ENCODE results near the gene PRKACA. TPM values are rescaled to one million over a fixed set of nuclear protein-coding genes. Genes with fewer than 3 reads are reported as not detected.

Gene PRKACA
- total and polyA plus RNA-seq, 10 of the 15 experiments (the other 5 are each of a cell fraction or from before 2014, with no cell fraction given) = 0.53 to 68.5 (median 11.2) TPM

DNA sequence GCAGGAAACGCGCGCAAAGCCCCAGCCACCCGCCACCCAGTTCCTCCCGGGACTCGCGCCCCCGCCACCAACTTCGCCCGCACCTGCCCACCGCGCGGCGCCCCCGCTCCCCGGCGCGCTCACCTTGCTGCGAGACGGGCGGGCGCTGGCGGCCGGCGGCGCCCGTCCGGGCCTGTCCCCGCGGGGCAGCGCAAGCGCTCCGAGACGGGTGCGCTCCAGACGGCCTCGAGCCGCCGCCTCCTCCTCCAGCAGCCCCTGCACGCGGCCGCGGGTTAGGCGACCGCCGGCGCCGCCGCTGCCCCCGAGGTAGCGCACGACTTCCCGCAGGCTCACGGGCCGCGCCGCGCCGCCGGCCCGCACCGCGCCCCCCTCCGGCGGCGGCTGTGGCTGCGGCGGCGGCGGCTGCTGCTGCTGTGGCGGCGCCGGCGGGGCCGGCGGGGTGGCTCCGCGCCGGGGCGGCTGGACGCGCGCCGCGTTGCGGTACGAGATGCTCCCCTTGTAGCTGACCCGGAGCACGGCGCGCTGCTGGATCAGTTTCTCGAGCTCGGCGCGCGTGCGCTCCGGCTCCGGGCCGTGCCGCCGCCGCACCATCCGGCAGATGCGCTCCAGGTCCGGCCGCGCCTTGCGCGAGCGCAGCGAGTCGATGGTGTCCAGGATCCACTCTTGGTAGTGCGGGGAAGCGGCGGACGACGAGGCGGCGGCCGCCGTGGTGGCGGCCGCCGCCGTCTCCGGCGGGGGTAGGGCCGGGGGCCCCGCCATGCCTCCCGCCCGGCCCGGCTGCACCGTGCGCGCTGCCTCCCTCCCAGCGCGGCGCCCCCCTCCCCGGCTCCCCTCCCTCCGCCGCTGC is 27.7 kb downstream of the PRKACA start (continued):
- TF ChIP-seq, protein P1, sequence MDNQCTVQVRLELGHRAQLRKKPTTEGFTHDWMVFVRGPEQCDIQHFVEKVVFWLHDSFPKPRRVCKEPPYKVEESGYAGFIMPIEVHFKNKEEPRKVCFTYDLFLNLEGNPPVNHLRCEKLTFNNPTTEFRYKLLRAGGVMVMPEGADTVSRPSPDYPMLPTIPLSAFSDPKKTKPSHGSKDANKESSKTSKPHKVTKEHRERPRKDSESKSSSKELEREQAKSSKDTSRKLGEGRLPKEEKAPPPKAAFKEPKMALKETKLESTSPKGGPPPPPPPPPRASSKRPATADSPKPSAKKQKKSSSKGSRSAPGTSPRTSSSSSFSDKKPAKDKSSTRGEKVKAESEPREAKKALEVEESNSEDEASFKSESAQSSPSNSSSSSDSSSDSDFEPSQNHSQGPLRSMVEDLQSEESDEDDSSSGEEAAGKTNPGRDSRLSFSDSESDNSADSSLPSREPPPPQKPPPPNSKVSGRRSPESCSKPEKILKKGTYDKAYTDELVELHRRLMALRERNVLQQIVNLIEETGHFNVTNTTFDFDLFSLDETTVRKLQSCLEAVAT (IDR thresholded peaks at IDR 0.05) = no peak
- TF ChIP-seq, protein P2, sequence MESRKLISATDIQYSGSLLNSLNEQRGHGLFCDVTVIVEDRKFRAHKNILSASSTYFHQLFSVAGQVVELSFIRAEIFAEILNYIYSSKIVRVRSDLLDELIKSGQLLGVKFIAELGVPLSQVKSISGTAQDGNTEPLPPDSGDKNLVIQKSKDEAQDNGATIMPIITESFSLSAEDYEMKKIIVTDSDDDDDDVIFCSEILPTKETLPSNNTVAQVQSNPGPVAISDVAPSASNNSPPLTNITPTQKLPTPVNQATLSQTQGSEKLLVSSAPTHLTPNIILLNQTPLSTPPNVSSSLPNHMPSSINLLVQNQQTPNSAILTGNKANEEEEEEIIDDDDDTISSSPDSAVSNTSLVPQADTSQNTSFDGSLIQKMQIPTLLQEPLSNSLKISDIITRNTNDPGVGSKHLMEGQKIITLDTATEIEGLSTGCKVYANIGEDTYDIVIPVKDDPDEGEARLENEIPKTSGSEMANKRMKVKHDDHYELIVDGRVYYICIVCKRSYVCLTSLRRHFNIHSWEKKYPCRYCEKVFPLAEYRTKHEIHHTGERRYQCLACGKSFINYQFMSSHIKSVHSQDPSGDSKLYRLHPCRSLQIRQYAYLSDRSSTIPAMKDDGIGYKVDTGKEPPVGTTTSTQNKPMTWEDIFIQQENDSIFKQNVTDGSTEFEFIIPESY (IDR thresholded peaks at IDR 0.05) = no peak
- no peak for TF ChIP-seq JUND (IDR thresholded peaks at IDR 0.05; ENCODE audit: low read depth, low read length)
- TF ChIP-seq LARP7 (IDR thresholded peaks at IDR 0.05) = peak; percentile 43; the same call in 1 of the 2 replicates
- no peak for TF ChIP-seq KLF5 (IDR thresholded peaks at IDR 0.05; ENCODE audit: partially characterized antibody)
- TF ChIP-seq SUPT20H (IDR thresholded peaks at IDR 0.05; ENCODE audit: borderline replicate concordance, control insufficient read depth, low read depth, low read length) = no peak
- 0 out of 2 replicates have a peak, but pooled peaks have one; percentile 37 for TF ChIP-seq ZSCAN29 (IDR thresholded peaks at IDR 0.05)
- peak; percentile 35; the same call in 1 of the 2 replicates for TF ChIP-seq RB1 (IDR thresholded peaks at IDR 0.05; ENCODE audit: borderline replicate concordance)
- 0 out of 2 replicates have a peak, but pooled peaks have one; percentile 29 for TF ChIP-seq BACH1 (IDR thresholded peaks at IDR 0.05; ENCODE audit: borderline replicate concordance)
- TF ChIP-seq ZNF217 (IDR thresholded peaks at IDR 0.05) = peak; percentile 47; the same call in 1 of the 2 replicates
- TF ChIP-seq CHD4 (IDR thresholded peaks at IDR 0.05) = no peak
- TF ChIP-seq IKZF1 (conservative IDR thresholded peaks at IDR 0.05) = peak; percentile 78
- TF ChIP-seq DPF2 (IDR thresholded peaks at IDR 0.05) = peak; percentile 45
- peak; percentile 10; the same call in 1 of the 2 replicates for TF ChIP-seq YY1 (IDR thresholded peaks at IDR 0.05; ENCODE audit: low read depth, low read length)
- TF ChIP-seq, protein P3, sequence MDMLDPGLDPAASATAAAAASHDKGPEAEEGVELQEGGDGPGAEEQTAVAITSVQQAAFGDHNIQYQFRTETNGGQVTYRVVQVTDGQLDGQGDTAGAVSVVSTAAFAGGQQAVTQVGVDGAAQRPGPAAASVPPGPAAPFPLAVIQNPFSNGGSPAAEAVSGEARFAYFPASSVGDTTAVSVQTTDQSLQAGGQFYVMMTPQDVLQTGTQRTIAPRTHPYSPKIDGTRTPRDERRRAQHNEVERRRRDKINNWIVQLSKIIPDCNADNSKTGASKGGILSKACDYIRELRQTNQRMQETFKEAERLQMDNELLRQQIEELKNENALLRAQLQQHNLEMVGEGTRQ (IDR thresholded peaks at IDR 0.05; ENCODE audit: borderline replicate concordance, low read depth, low read length) = no peak
- 0 out of 2 replicates have a peak, but pooled peaks have one; percentile 16 for TF ChIP-seq SMARCA5 (IDR thresholded peaks at IDR 0.05)
- no peak for TF ChIP-seq RELA (IDR thresholded peaks at IDR 0.05; ENCODE audit: borderline replicate concordance, partially characterized antibody)
- no peak for TF ChIP-seq ZNF274 (IDR thresholded peaks at IDR 0.05; ENCODE audit: insufficient read depth, insufficient read length)
- TF ChIP-seq BHLHE40 (IDR thresholded peaks at IDR 0.05; ENCODE audit: borderline replicate concordance in 1 of 2, low read depth in 2 of 2, low read length in 1 of 2) = peak; percentile 14 to 88; a peak in 3 of 4 replicates
- no peak for TF ChIP-seq SRF (IDR thresholded peaks at IDR 0.05; ENCODE audit: low read depth in 2 of 2, low read length in 2 of 2)
- TF ChIP-seq, protein P4, sequence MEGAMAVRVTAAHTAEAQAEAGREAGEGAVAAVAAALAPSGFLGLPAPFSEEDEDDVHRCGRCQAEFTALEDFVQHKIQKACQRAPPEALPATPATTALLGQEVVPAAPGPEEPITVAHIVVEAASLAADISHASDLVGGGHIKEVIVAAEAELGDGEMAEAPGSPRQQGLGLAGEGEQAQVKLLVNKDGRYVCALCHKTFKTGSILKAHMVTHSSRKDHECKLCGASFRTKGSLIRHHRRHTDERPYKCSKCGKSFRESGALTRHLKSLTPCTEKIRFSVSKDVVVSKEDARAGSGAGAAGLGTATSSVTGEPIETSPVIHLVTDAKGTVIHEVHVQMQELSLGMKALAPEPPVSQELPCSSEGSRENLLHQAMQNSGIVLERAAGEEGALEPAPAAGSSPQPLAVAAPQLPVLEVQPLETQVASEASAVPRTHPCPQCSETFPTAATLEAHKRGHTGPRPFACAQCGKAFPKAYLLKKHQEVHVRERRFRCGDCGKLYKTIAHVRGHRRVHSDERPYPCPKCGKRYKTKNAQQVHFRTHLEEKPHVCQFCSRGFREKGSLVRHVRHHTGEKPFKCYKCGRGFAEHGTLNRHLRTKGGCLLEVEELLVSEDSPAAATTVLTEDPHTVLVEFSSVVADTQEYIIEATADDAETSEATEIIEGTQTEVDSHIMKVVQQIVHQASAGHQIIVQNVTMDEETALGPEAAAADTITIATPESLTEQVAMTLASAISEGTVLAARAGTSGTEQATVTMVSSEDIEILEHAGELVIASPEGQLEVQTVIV (IDR thresholded peaks at IDR 0.05; ENCODE audit: borderline replicate concordance, partially characterized antibody) = no peak

Data from GM12878 (cell line).